Stomach (tissue), 4 donors: ENCODE results near the gene STRA6.

Source experiments
- EP300 ChIP-seq: sonication (generic); formaldehyde crosslinking; IDR thresholded peaks from one replicate; pipeline ENCODE4 v1.6.1; 2017; ENCODE audit warnings: antibody characterized with exemption
- POLR2A ChIP-seq, 4 donors: fragments of 450-650 bp; IDR thresholded peaks; one replicate each; pipeline ENCODE4 v1.6.1; 2016; ENCODE audit warnings: antibody characterized with exemption in 4 of 4, control low read depth in 2 of 4, mild to moderate bottlenecking in 1 of 4, moderate library complexity in 1 of 4
- POLR2AphosphoS5 ChIP-seq, 3 donors: sonication (generic); formaldehyde crosslinking; IDR thresholded peaks; one replicate each; pipeline ENCODE4 v1.6.1; 2016; ENCODE audit warnings: antibody characterized with exemption in 3 of 3
- TF ChIP-seq, protein P1 (sequence below), 7 experiments: fragments of 450-650 bp in 4 of 7; fragments of 200-600 bp in 3 of 7; sonication (generic) in 3 of 7; IDR thresholded peaks; one replicate each; pipeline ENCODE4 v1.5.1; 2016 to 2019; ENCODE audit warnings: antibody characterized with exemption in 7 of 7, control low read depth in 2 of 7, mild to moderate bottlenecking in 1 of 7

DNA sequence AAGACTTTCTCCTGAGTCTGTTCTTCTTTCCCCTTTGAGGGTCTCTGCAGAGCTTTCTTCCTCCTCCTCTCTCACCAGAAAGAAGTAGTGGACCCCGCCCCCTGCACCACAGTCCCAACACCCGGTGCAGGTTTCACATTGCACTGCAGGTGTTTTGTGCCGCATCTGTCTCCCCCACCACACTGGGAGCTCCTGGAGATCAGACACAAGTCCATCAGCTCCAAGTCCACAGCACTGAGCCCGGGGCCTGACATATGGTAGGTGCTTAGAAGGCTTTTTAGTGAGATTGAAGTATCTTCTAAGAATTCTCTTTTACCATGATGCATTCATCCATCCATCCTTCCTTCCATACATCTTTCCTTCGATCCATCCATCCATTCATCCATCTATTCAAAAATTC lies 9.8 kb downstream of the STRA6 start:
- no peak for TF ChIP-seq POLR2A (IDR thresholded peaks at IDR 0.05)
- no peak for TF ChIP-seq POLR2AphosphoS5 (IDR thresholded peaks at IDR 0.05)
- TF ChIP-seq, protein P1, sequence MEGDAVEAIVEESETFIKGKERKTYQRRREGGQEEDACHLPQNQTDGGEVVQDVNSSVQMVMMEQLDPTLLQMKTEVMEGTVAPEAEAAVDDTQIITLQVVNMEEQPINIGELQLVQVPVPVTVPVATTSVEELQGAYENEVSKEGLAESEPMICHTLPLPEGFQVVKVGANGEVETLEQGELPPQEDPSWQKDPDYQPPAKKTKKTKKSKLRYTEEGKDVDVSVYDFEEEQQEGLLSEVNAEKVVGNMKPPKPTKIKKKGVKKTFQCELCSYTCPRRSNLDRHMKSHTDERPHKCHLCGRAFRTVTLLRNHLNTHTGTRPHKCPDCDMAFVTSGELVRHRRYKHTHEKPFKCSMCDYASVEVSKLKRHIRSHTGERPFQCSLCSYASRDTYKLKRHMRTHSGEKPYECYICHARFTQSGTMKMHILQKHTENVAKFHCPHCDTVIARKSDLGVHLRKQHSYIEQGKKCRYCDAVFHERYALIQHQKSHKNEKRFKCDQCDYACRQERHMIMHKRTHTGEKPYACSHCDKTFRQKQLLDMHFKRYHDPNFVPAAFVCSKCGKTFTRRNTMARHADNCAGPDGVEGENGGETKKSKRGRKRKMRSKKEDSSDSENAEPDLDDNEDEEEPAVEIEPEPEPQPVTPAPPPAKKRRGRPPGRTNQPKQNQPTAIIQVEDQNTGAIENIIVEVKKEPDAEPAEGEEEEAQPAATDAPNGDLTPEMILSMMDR (IDR thresholded peaks at IDR 0.05): no peak
- no peak for TF ChIP-seq EP300
